NOMO-1 (cell line): Measurements from ENCODE around the gene PSMG2.
"Not testable (repeated sequence)": the region's sequence is repeated elsewhere in the genome, so short reads cannot be mapped to it uniquely, and the experiment has no call there.

ENCODE experiments used
- DNase-seq, 2 experiments: peaks; one replicate each; lab custom pipeline; 2025; ENCODE audit not compliant: unreplicated experiment in 2 of 2; lab: John Stamatoyannopoulos, UW

Gene PSMG2

DNA sequence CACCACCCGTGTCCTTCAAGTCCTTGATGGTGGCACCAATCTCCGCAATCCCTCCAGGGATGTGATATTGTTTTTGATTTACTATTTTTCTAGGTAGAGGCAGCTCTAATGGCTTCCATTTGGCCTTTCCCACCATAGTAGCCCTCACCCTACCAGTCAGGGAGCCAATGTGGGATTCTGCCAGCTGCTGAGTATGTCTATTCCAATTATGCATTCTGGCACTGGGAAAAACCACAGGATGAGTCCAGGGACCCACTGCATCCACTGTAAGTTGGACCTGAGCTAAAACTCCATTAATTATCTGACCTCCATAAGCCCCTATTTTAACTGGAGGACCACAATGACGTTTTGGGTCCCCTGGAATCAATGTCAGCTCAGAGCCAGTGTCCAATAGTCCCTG is 55.7 kb downstream of the PSMG2 start:
- not testable (repeated sequence) for DNase-seq

DNA sequence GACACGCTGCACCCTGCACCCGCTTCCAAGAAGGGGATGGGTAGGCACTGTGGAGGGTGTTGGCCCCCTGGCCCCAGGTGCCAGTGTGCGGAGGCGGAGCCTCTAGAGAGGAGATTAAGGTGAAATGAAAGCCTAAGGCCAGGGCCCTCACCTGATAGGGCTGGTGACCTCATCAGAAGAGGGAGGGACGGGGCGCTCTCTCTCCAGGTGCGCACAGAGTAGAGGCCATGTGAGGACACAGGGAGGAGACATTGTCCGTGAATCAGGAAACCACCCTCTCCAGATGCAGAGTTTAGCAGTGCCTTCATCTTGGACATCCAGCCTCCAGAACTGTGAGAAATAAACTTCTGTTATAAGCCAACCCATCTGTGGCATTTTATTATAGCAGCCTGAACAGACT is 62.3 kb downstream of the PSMG2 start:
- DNase-seq, result no peak

DNA sequence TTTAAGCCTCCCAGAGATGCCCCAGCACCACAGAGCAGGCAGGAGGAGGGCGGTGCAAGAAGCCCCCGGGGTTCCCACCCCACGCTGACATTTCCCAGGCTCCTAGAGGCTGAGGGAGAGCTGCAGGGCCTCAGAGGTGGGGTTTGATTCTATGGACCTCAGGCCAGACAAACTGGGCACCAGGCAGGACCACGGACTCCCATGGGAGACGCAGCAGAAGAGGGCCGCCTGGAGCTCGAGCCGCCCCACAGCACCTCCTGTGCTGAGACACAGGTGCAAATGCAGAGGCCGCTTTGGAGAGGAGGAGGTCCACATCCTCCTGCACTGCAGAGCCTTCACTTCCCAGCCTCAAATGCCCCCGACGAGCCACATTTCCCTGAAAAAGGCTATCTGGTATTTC is 62.7 kb downstream of the PSMG2 start:
- DNase-seq, result no peak

DNA sequence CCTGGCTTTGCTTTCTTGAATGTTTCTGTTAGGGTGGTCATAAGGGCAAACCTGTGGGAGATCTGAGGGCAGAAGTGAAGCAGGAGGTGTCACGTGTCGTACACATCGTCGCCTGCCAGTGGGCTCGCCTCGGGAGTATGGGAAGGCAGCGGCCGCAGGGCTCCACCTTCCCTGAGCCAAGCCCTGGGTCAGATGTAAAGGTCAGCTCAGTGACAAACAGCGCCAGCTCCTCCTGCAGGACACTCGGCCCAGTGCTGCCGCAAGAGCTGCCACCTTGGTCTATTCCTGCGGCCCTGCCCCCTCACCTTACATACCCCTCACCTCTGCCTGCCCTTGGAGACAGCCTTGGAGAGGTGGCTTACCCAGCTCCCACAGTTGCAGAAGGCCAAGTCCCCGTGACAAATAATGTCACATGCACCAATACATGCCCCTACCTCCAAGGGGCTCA is 64.2 kb downstream of the PSMG2 start:
- no peak for DNase-seq

DNA sequence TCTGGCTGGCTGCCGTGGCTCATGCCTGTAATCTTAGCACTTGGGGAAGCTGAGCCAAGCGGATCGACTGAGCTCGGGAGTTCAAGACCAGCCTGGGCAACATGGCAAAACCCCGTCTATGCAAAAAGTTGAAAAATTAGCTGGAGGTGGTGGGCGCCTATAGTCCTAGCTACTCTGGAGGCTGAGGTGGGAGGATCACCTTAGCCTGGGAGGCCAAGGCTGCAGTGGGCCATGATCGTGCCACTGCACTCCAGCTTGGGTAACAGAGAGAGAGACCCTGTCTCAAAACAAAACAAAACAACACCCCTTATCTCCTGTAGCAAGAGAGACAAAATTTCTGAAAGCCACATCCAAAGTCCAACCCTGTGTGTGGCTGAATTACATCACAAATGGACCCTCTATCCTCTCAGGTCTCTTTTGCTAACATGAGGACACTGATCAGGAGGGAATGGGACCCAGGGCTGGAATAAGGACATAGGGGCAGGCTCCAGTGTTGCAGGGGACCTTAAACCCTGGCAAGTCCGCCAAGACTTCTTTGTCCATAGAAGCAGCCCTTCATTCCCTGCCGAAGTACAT is 64.8 kb downstream of the PSMG2 start:
- DNase-seq, result no peak

DNA sequence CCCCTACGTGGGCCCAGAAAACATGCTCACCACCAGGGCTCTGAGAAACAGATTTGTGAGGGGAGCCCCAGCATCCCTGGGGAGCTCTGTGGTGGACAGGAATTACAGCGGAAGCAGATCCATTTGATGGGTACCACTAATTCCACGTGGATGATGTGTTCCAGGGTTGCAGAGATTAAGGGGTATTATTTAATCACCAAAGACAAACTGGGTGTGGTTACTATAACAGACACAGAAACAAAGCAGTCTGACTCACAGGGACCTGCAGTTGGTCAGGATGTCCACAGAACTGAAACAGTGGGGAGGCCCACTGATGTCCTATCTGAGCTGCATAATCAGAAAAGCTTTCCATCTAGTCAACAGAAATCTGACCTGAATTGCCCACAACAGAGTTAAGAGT is 65.8 kb downstream of the PSMG2 start:
- no peak for DNase-seq

DNA sequence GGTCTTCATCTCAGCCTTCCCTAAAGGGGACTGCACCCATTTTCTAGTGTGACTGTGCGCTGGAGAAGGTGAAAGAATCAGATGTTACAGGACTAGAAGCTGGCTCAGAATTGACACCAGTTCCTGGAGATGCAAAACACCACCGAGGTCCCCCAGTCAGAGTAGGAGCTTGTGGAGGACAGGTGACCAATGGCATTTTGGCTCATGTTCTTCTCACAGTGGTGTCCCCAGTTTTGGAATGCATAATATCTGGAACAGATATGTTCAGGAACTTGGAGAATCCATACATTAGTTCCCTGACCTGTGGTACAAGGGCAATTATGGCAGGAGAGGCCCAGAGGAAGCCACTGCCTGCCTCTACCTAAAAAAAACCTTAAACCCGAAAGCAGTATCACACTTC is 66.3 kb downstream of the PSMG2 start:
- DNase-seq, result no peak

DNA sequence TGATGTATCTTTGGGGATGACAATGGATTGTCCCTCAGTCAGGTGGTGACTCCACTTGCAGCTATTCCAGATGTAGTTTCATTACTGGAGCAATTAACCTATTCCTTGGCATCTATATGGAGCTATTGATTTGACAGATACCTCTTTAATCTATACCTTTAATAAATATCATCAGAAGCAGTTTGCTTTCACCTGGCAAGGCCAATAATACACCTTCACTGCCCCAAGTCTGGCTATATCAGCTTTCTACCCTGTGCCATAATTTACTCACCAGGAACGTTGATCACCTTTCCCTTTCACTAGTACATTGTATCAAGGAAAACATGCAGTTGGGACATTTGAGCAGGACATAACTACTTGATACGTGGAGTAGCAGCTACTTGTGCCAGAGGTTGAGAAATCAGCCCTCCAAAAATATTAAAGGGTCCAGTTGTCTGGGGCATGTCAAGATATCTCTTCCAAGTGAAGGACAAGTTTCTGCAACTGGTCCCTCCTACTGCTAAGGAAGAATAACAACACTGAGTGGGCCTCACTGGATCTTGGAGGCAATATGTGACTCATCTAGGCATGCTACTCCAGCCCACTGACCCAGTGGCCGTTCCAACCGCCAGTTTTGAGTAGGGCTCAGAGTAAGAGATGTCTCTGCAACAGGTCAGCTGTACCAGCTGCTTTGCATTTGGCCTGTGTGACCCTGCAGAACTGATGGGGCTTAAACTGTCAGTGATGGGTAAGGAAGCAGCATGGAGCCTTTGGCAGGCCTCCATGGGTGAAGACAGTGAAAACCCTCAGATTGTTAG is 67.0 kb downstream of the PSMG2 start:
- DNase-seq, result no peak

DNA sequence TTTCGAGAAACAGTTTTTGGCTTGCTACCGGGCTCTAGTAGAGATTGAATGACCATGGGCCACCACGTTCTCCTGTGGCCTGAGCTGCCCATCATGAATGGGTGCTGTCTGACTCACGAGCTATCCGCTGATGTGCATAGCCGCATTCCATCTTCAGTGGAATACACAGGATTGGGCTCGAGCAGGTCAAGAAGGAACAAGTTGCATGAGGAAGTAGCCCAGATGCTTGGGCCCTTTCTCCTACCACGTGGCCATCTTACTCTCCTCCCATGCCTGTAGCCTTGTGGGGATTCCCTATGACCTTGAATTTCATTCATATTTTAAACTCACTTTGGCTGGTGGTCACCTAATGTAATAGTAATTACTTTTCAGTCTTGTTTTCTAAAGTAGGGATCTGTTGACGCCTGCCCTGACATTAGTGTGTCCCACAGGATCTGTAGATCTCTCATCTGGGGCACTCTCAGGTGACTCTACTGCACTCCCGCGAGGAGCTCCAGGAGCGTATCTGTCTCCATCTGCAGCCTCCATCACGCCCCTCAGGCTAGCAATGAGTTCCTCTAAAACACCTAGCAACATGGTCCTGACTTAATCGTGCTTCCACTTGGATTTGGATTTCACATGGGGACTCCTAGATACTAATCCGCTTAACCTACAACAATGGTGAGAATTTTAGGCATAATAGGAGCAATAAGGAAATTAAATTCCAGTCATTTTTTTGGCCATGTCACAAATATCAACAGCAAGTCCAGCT is 67.8 kb downstream of the PSMG2 start:
- no peak for DNase-seq

DNA sequence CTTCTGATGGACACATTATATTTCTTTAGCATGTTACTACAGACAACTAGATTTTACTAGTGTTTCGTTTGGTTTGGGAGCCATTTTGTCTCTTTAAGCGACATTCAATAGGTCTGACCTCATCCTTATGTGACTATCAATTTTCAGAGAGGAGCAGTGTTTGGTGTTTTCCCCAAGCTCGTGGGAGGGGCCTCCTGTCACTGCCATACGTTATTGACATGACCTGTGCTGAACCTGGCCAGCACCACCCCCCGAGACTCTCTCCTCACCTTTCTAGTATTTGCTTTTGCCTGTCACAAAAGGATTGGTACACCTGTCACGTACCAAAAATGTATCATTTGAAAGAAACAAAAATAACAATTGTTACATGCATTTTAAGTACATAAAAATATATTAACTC is 69.3 kb downstream of the PSMG2 start:
- no peak for DNase-seq

DNA sequence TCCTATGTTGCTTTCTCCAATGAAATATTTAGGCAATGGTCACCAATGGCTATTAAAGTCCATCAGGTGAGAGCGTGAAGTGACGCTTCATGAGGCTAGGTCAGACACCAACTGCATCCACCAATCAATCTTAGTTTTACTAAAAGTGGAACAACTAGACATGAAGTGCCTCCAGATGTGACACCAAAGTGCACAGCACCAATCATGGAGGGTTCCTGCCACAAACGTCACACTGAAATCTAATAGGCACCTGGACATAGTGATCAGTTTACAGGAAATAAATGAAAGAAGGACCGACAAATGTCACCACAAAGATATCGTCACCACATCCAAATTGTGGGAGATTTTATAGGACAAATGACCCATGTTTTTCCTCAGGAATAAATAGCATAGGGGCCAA is 70.5 kb downstream of the PSMG2 start:
- no peak for DNase-seq

DNA sequence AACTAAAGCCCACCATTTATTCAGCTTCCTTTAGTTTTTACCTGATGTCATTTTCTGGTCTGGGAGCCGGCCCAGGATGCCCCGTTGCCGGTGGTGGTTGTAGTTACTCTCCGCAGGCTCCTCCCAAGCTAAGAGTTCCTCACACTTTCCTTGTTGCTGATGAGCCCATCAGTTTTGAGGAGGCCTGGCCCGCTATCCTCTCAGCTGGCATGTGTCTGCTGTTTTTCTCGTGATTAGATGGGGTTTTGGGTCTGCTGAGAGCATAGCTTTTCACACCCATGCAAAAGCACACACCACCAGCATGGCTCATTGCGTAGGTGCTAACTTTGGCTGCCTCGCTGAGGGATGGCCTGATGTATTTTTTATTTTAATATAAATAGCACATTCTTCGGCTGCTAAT is 72.1 kb downstream of the PSMG2 start:
- DNase-seq, result no peak
